Measurements from ENCODE around the gene CDC42BPB. TPM values are rescaled to one million over a fixed set of nuclear protein-coding genes. Genes with fewer than 3 reads are reported as not detected.

CDC42BPB gene
- total RNA-seq, 1 donor from 2014 or later, result 3.5 TPM

DNA sequence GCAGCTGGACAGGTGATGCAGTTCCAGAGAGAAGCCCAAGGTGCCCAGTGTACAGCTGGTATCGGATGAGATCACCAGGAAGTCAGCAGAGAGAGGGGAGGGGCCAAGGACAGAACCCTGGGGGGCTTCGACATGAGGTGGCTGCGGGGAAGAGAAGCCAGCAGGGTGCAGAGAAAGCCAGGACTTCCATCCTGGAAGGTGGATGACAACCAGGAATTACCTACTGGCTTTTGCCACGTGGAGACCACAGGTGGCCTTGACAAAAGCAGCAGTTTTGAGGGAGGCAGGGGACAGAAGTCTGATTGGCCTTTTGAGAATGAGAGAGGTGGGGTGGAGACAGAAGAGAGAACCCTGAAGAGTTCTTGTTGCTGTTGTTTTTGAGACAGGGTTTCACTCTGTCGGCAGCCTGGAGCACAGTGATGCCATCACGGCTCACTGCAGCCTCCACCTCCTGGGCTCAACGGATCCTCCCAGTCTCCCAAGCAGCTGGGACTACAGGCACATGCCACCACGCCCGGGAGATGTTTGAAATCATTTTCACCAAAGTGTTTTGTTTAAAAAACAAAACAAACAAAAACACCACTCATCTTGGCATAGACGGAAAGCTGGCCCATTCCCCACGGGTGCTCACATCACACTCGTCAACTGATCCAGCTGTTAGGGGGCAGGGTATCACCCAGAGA, 35.2 kb downstream of the CDC42BPB start:
- H3K4me1 Mint-ChIP-seq (ENCODE audit: low read depth), result no peaks in the 10 kb centered on the region
- no peaks in the 10 kb centered on the region for H3K9me3 Mint-ChIP-seq
- intact Hi-C loops (cut with micrococcal nuclease), result no loop called here
- no peak overlapping the region for H3K4me3 Mint-ChIP-seq (ENCODE audit: low read depth)
- peaks cover 5% of the 10 kb centered on the region for H3K27me3 Mint-ChIP-seq (ENCODE audit: low read depth)
- DNase-seq (ENCODE audit: low spot score), result no peak
- H3K27ac Mint-ChIP-seq, result no peak overlapping the region
- H3K36me3 Mint-ChIP-seq (ENCODE audit: low read depth), result no peaks in the 10 kb centered on the region

DNA sequence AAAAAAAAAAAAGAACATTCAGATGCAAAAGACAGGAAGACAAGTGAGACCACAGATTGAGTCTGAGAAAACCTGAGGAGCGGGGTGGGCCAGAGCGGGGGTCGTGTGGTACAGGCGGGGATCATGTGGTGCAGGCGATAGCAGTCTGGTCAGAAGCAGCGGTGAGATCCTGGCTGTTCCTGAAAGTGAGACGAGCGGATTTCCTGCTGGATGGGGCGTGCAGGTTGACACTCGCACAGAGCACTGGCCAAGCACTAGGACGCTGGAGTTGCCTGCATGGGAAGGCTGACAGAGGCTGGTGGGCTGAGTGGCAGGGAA, 35.7 kb downstream of the CDC42BPB start:
- intact Hi-C loops (cut with micrococcal nuclease), result no loop called here

DNA sequence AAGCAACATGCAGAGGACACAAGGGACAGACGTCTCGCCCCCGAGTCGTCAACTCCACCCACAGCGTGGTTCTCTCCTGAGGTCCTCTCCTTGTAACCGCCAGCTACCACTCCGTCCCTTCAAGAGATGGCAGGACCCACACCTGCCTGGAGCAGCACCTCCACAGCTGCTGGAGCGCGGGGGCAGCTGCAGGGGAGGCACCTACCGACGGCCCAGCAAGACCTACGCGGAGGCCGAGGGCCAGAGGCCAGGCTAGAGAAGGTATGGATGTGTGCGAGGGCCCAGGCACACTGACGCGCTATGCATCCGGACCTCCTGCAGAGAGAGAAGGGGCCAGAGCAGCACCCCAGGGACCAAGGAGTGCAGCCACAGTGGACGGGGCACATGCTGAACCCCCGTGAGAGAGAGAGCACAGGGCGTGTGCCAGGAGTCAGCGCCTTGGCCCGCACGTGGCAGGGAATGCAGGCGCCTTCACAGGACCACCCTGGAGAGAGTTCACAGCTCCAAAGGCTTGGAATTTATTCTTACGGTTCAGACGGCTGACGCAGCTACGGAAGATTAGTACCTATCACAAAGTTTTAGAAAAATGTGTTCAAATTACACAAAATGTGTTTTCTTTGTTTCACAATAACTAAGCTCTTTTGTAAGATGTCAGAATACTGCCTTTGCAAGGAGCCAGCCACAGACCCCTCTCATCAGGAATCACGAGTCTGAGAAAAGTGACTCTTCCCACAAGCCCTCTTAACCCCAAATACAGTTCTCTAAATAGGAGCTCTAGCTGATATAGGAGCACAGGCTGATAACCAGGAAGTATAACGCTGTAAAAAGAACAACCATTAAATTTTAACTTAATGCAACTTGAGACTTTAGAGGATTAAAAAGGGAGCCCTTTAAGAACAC, 36.8 kb downstream of the CDC42BPB start:
- no peaks in the 10 kb centered on the region for H3K4me1 Mint-ChIP-seq (ENCODE audit: low read depth)
- no peaks in the 10 kb centered on the region for H3K9me3 Mint-ChIP-seq
- no peak overlapping the region for H3K4me3 Mint-ChIP-seq (ENCODE audit: low read depth)
- H3K36me3 Mint-ChIP-seq (ENCODE audit: low read depth), result no peaks in the 10 kb centered on the region
- intact Hi-C loops (cut with micrococcal nuclease), result no loop called here
- peaks cover 2% of the 10 kb centered on the region for H3K27me3 Mint-ChIP-seq (ENCODE audit: low read depth)
- no peak for DNase-seq (ENCODE audit: low spot score)
- H3K27ac Mint-ChIP-seq, result no peak overlapping the region

More for the DNA sequence above, 35.7 kb downstream of the CDC42BPB start:
- Mint-ChIP-seq H3K36me3 (ENCODE audit: low read depth) (no peaks in the 10 kb centered on the region), H3K4me1 (ENCODE audit: low read depth) (no peaks in the 10 kb centered on the region), H3K4me3 (ENCODE audit: low read depth) (no peak overlapping the region), H3K27ac (no peak overlapping the region), H3K9me3 (no peaks in the 10 kb centered on the region), H3K27me3 (ENCODE audit: low read depth) (peaks cover 2% of the 10 kb centered on the region)
- DNase-seq (ENCODE audit: low spot score), result no peak

DNA sequence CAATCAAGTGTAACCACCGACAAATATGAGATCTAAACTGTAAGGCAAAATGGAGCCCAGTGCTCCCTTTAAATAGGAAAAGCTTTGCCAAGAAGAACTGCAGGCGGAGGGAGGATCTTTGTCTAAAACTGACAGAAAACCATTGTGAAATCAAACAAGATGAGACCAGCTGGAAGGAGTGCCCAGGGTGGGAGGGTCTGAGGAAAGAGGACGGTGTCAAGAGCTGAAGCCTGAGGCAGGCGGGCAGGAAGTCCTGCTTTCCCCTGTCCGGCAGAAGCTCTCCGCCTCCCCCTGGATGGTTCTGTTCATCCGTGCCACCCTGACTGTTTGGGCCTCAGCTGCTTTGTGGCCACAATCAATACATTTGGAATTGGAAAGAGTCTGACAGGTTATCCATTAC, 37.5 kb downstream of the CDC42BPB start:
- no peaks in the 10 kb centered on the region for H3K9me3 Mint-ChIP-seq
- intact Hi-C loops (cut with micrococcal nuclease), result no loop called here
- H3K27me3 Mint-ChIP-seq (ENCODE audit: low read depth), result peaks cover 2% of the 10 kb centered on the region
- no peaks in the 10 kb centered on the region for H3K36me3 Mint-ChIP-seq (ENCODE audit: low read depth)
- H3K4me3 Mint-ChIP-seq (ENCODE audit: low read depth), result no peak overlapping the region
- H3K27ac Mint-ChIP-seq, result no peak overlapping the region
- no peaks in the 10 kb centered on the region for H3K4me1 Mint-ChIP-seq (ENCODE audit: low read depth)
- DNase-seq (ENCODE audit: low spot score), result no peak

DNA sequence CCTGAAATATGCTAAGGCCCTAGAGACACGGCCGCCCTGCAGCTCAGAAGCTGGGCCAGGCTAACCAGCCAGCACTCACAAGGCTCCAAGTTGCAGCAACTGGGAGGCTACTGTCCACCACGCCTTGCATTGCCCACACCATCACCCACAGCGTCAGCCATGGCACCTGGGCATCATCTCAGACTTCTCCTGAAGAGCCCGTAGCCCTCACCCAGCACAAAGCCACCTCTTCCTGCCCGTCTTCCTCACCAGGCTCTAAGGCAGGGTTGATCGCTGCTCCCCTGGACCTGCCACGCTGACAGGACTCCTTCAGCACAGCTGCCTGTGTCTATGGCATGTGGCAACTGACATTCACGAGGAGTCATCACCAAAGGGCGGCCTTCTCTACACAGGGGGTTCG, 38.1 kb downstream of the CDC42BPB start:
- H3K27ac Mint-ChIP-seq, result no peak overlapping the region
- H3K9me3 Mint-ChIP-seq, result no peaks in the 10 kb centered on the region
- peaks cover 2% of the 10 kb centered on the region for H3K27me3 Mint-ChIP-seq (ENCODE audit: low read depth)
- no peaks in the 10 kb centered on the region for H3K36me3 Mint-ChIP-seq (ENCODE audit: low read depth)
- no peaks in the 10 kb centered on the region for H3K4me1 Mint-ChIP-seq (ENCODE audit: low read depth)
- intact Hi-C loops (cut with micrococcal nuclease), result no loop called here
- no peak for DNase-seq (ENCODE audit: low spot score)
- H3K4me3 Mint-ChIP-seq (ENCODE audit: low read depth), result no peak overlapping the region

DNA sequence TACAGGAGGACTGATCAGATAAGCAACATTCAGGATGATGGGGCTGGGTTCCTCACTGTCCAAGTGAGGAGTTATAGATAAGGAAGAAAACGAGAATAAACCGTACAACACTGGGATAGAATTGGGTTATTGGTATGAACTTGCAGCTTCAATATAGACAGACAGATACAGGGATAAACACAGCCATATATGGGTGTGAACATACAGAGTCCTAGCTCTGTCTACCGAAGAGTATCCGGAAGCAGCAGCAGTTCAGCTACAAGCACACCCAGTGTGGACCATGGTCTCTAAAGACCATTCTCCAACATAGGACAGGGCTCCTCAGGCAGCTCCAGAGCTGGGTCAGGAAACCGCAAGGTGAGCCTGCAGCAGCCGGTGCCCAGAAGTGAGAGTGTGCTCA, 40.8 kb downstream of the CDC42BPB start:
- Mint-ChIP-seq H3K27me3 (ENCODE audit: low read depth) (no peaks in the 10 kb centered on the region), H3K36me3 (ENCODE audit: low read depth) (no peaks in the 10 kb centered on the region), H3K9me3 (no peaks in the 10 kb centered on the region), H3K4me3 (ENCODE audit: low read depth) (no peak overlapping the region), H3K4me1 (ENCODE audit: low read depth) (no peaks in the 10 kb centered on the region), H3K27ac (no peak overlapping the region)
- DNase-seq (ENCODE audit: low spot score), result no peak
- intact Hi-C loops (cut with micrococcal nuclease), result no loop called here

DNA sequence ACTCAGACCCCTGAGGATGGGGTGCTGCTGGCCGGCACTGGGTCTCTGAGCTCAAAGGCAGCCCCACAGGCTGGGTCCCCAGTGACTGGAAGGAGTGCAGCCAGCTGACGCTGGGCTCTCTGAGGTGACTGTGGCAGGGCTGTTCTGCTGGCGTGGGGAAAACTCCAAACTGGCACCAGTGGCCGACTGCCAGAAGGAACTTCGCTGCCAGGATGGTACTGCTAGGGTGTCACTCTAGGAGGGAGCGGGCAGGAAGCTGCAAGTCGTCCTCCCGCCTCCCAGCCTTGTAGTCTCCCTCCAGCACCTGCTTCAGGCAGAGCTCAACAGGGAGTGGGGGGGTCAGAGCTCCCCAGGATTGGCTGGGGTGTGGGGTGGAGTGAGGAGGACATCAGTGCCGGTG, 41.3 kb downstream of the CDC42BPB start:
- H3K4me1 Mint-ChIP-seq (ENCODE audit: low read depth), result no peaks in the 10 kb centered on the region
- no peak overlapping the region for H3K27ac Mint-ChIP-seq
- H3K9me3 Mint-ChIP-seq, result no peaks in the 10 kb centered on the region
- DNase-seq (ENCODE audit: low spot score), result no peak
- H3K4me3 Mint-ChIP-seq (ENCODE audit: low read depth), result no peak overlapping the region
- H3K36me3 Mint-ChIP-seq (ENCODE audit: low read depth), result no peaks in the 10 kb centered on the region
- no peaks in the 10 kb centered on the region for H3K27me3 Mint-ChIP-seq (ENCODE audit: low read depth)
- intact Hi-C loops (cut with micrococcal nuclease), result no loop called here

DNA sequence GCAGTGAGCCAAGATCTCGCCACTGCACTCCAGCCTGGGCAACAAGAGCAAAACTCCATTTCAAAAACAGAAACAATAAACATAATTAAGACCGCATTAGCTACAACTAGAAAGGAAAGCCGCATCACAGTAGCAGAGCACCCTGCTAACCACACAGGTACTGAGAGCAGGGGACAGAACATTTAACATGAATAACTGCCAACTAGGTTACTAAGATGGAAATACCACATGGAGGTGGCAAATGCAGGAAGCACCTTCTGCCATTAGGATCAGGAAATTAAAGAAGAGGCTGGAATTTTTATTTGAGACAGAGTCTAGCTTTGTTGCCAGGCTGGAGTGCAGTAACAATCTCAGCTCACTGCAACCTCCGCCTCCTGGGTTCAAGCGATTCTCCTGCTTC, 41.9 kb downstream of the CDC42BPB start:
- no peaks in the 10 kb centered on the region for H3K9me3 Mint-ChIP-seq
- intact Hi-C loops (cut with micrococcal nuclease), result no loop called here

DNA sequence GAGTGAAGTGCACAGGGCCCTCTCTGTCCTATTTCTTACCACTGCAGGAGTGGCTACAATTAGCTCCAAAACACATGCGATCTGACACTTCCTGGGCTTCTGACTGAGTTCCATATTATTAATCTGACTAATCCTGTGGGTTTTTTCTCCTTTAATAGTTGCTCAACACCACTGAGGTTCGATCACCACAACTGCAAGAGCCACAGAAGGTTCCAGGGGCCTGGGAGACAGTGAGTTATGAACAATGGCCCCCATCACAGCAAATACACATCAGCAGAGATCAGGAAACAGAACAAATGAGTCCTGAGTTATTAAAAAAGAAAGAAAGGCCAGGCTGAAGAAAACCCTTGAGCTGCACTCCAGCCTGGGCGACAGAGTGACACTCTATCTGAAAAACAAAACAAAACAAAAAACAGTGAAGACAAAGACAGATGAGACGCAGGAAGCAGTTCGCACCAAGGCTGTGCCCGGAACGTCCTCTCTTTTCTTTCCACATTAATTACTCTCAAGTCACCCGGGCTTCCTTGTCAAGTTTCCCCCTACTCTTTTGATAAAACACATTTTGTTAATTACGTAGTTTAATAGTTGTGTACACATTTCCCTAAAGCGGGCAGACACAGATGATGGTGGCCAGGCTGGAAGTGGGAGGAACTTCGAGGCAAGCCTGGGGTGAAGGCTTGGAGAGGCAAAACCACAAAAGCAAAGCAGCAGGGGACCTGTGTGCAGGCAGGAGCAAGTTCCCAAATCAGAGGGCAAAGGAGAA, 42.7 kb downstream of the CDC42BPB start:
- H3K9me3 Mint-ChIP-seq, result no peaks in the 10 kb centered on the region
- H3K27ac Mint-ChIP-seq, result no peak overlapping the region
- intact Hi-C loops (cut with micrococcal nuclease), result no loop called here

More for the DNA sequence above, 41.9 kb downstream of the CDC42BPB start:
- Mint-ChIP-seq H3K4me1 (ENCODE audit: low read depth) (no peaks in the 10 kb centered on the region), H3K27ac (no peak overlapping the region), H3K27me3 (ENCODE audit: low read depth) (no peaks in the 10 kb centered on the region), H3K4me3 (ENCODE audit: low read depth) (no peak overlapping the region), H3K36me3 (ENCODE audit: low read depth) (no peaks in the 10 kb centered on the region)
- no peak for DNase-seq (ENCODE audit: low spot score)

DNA sequence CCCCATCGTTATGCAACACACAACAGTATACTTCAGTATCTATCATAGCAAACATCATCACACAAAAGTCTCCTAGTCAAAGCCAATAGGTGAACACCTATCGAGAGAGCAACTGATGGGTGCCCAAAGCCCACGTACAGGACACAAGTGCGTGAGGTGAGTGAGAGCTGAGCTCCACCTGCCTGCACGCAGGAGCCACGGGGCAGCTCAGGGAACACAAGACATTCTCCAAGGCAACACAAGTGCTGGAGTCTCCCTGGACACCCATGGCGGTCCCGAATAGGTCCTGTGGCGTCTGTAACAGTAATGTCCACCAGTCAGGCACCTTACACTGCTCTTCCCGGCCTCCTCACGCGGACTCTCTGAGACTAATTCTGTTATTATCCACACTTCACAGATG, 44.3 kb downstream of the CDC42BPB start:
- Mint-ChIP-seq H3K9me3 (no peaks in the 10 kb centered on the region), H3K27me3 (ENCODE audit: low read depth) (no peaks in the 10 kb centered on the region), H3K27ac (no peak overlapping the region), H3K36me3 (ENCODE audit: low read depth) (no peaks in the 10 kb centered on the region), H3K4me1 (ENCODE audit: low read depth) (no peaks in the 10 kb centered on the region), H3K4me3 (ENCODE audit: low read depth) (no peak overlapping the region)
- no peak for DNase-seq (ENCODE audit: low spot score)
- intact Hi-C loops (cut with micrococcal nuclease), result no loop called here

More for the DNA sequence above, 42.7 kb downstream of the CDC42BPB start:
- H3K4me1 Mint-ChIP-seq (ENCODE audit: low read depth), result no peaks in the 10 kb centered on the region
- no peaks in the 10 kb centered on the region for H3K27me3 Mint-ChIP-seq (ENCODE audit: low read depth)
- no peak for DNase-seq (ENCODE audit: low spot score)
- H3K4me3 Mint-ChIP-seq (ENCODE audit: low read depth), result no peak overlapping the region
- H3K36me3 Mint-ChIP-seq (ENCODE audit: low read depth), result no peaks in the 10 kb centered on the region

DNA sequence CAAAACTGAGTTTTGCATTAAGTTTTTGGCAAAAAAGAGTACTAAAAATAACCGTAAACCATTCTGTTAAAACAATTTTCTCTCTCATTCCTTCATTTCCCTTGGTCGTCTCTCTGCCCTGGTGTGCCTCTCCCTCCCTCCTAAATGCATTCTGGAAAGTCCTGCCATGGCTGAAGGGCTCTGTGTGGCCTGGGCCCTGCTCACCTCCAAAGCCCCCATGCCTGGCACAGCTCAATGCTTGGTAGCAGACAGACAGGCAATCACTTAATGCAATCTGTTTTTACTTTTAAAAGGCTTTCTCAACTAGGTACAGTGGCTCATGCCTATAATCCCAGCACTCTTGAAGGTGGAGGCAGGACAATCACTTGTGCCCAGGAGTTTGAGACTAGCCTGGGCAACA, 47.8 kb downstream of the CDC42BPB start:
- Mint-ChIP-seq H3K9me3 (no peaks in the 10 kb centered on the region), H3K27ac (no peak overlapping the region), H3K4me3 (ENCODE audit: low read depth) (no peak overlapping the region), H3K4me1 (ENCODE audit: low read depth) (no peaks in the 10 kb centered on the region), H3K36me3 (ENCODE audit: low read depth) (no peaks in the 10 kb centered on the region), H3K27me3 (ENCODE audit: low read depth) (no peaks in the 10 kb centered on the region)
- intact Hi-C loops (cut with micrococcal nuclease), result no loop called here
- DNase-seq (ENCODE audit: low spot score), result no peak

DNA sequence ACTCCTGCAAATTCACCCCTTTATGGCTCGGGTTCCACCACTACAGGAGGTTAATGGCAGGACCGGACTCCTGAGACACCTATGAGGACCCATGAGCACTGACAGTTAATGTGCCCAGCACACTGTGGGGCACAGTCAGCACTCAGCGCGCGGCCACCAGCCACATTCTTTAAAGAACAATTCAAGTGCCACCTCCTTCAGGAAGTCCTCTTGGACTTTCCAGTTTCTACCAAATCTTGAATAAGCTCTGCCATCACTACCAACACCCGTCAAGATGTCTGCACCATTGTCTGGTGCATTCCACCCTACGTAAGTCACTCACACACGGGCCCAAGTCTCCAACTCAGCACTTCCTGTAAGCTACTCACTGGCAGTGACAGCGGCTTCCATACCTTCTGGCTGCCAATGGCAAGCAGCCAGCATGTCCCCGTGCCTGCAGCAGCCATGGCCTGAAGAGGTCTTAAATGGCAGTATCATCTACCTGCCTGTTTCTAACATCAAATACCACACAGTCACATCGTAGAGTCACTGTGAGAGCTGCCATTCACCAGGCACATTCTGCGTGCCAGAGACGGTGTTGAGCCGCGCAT, 48.5 kb downstream of the CDC42BPB start:
- H3K27me3 Mint-ChIP-seq (ENCODE audit: low read depth), result no peaks in the 10 kb centered on the region
- H3K9me3 Mint-ChIP-seq, result no peaks in the 10 kb centered on the region
- H3K36me3 Mint-ChIP-seq (ENCODE audit: low read depth), result no peaks in the 10 kb centered on the region
- intact Hi-C loops (cut with micrococcal nuclease), result no loop called here
- H3K4me1 Mint-ChIP-seq (ENCODE audit: low read depth), result no peaks in the 10 kb centered on the region
- H3K27ac Mint-ChIP-seq, result no peak overlapping the region
- no peak for DNase-seq (ENCODE audit: low spot score)
- no peak overlapping the region for H3K4me3 Mint-ChIP-seq (ENCODE audit: low read depth)

Measured in activated T-helper 2 cell treated with anti-CD3 and anti-CD28 coated beads, Interferon-gamma antibody, Interleukin-2, Interleukin-4, amounts not matched to agents 10 μg/mL and 5 μg/mL and 100 μg/mL, durations not matched to agents 14 hours and 24 hours and 36 hours (primary cell).